Measurements from ENCODE around the gene ARID3C.

ARID3C gene

DNA sequence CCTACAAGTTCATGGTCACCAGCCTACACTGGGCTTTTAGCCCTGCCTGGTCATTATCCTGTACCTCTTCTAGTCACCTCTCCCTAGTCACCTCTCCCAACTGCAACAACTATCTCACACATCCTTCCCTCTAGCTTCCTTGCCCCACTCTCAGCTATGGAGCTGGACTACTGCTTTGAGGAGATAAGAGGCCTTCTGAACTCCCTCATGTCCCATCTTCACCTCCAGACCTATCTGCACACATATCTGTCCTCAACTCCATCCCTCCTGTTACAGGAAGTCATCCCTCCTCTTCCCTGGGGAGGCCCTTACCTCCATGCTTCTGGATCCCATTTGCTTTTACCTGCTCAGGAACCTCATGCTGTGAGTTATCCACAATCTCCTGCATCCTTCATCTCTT is 22.7 kb downstream of the ARID3C start:
- Histone ChIP-seq H3K27me3 (ENCODE audit: insufficient read depth, low read length) (peaks cover 6% of the 10 kb centered on the region; the same call in 1 of the 2 replicates), H3K4me3 (ENCODE audit: low read length) (no peak overlapping the region), H3K4me1 (ENCODE audit: insufficient read depth, low read length) (0 out of 2 replicates have a peak, but pooled peaks cover 5% of the 10 kb centered on the region), H3K27ac (ENCODE audit: low read depth, low read length) (no peak overlapping the region), H3K9ac (ENCODE audit: low read depth, low read length) (no peak overlapping the region), H3K9me3 (ENCODE audit: insufficient read depth, low read depth, low read length) (no peaks in the 10 kb centered on the region), H3K36me3 (ENCODE audit: insufficient read depth, low read length) (no peaks in the 10 kb centered on the region)

DNA sequence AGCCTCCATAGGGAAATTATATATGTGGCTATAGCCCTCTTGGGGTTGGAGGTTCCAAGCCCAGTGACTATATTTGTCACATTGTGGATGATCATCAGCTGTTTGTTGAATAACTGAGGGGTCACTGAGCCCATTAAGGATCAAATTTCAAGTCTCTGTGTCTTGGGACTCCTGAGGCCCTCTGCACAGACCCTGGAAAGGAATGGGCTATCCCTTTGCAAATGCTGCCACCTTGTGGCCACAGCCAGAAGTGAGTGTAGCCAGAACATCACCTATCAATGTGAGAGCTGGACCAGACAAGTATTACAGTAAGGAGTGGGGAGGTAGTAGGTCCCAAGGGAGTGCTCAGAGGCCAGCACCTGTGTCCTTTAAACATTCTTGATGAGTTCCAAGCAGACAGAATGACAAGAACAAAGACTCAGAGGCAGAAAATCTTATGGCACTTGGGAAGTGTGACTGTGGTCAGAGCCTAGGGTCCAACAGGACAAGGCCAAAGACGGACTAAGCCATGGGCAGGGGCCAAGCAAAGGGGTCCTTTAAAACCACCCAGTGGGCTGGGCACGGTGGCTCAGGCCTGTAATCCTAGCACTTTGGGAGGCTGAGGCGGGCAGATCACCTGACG is 25.1 kb downstream of the ARID3C start:
- Histone ChIP-seq H3K27ac (ENCODE audit: low read depth, low read length) (no peak overlapping the region), H3K9me3 (ENCODE audit: insufficient read depth, low read depth, low read length) (no peaks in the 10 kb centered on the region), H3K27me3 (ENCODE audit: insufficient read depth, low read length) (peaks cover 6% of the 10 kb centered on the region; the same call in 1 of the 2 replicates), H3K4me1 (ENCODE audit: insufficient read depth, low read length) (0 out of 2 replicates have a peak, but pooled peaks cover 2% of the 10 kb centered on the region), H3K4me3 (ENCODE audit: low read length) (no peak overlapping the region), H3K9ac (ENCODE audit: low read depth, low read length) (no peak overlapping the region), H3K36me3 (ENCODE audit: insufficient read depth, low read length) (no peaks in the 10 kb centered on the region)
- 72% methylated on average over 4 of the region's 4 CpGs for WGBS

DNA sequence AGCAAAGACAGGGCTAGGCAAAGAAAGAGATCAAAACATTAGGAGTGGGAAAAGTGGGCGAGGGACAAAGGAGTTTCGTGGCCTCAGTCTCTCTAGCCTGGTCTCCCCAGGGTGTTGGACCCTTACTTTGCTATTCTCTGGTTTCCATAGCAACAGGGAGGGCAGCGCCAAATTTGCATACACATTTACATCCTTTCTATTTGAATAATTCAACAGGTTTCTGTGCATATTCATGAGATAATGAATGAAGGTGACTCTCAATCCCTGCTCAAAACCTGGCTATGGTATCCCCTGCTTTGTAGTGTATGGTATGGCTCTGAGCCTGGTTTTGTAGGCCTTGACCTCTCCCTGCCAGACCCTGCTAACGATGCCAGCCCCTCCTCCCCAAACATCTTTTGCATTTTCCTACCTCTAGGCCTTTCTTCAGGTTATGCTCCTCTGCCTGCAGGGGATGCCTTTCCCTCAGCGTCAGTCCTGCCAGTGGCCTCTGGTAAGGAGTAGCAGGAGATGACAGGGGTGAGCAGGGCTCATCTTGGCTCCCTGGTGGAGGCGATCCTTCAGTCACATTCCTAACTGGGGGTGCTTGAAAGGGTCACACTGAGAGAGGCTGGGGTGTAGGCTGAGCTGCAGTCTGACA is 26.8 kb downstream of the ARID3C start:
- H3K4me1 ChIP-seq (ENCODE audit: insufficient read depth, low read length): 0 out of 2 replicates have a peak, but pooled peaks cover 2% of the 10 kb centered on the region
- WGBS: 64% methylated on average over 6 of the region's 6 CpGs
- no peak overlapping the region for H3K9ac ChIP-seq (ENCODE audit: low read depth, low read length)
- no peaks in the 10 kb centered on the region for H3K9me3 ChIP-seq (ENCODE audit: insufficient read depth, low read depth, low read length)
- H3K27me3 ChIP-seq (ENCODE audit: insufficient read depth, low read length): peaks cover 6% of the 10 kb centered on the region; the same call in 1 of the 2 replicates
- H3K4me3 ChIP-seq (ENCODE audit: low read length): no peak overlapping the region
- no peak overlapping the region for H3K27ac ChIP-seq (ENCODE audit: low read depth, low read length)
- no peaks in the 10 kb centered on the region for H3K36me3 ChIP-seq (ENCODE audit: insufficient read depth, low read length)

DNA sequence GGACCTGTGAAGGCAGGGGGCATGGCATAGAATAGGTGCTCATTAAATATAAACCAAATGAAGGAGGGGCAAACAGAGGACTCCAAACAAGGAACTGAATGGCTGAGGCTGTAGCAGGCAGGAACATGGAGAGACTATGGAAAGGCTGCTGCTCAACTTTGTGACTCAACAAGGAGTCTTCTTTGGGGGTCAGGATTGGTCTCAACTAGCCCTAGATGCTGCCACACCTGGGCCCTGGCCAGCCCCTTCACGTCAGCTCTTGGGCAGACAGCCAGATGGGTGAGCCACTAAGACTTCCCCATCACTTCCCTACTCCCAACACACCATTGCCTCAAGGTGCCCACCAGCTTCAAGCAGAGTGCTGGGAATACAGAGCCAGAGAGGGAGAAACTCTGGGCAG is 28.0 kb downstream of the ARID3C start:
- Histone ChIP-seq H3K27ac (ENCODE audit: low read depth, low read length) (no peak overlapping the region), H3K27me3 (ENCODE audit: insufficient read depth, low read length) (peaks cover 6% of the 10 kb centered on the region; the same call in 1 of the 2 replicates), H3K9ac (ENCODE audit: low read depth, low read length) (no peak overlapping the region), H3K9me3 (ENCODE audit: insufficient read depth, low read depth, low read length) (no peaks in the 10 kb centered on the region), H3K36me3 (ENCODE audit: insufficient read depth, low read length) (no peaks in the 10 kb centered on the region), H3K4me3 (ENCODE audit: low read length) (no peak overlapping the region), H3K4me1 (ENCODE audit: insufficient read depth, low read length) (0 out of 2 replicates have a peak, but pooled peaks cover 2% of the 10 kb centered on the region)
- WGBS: 86% methylated on average over 1 of the region's 1 CpG

DNA sequence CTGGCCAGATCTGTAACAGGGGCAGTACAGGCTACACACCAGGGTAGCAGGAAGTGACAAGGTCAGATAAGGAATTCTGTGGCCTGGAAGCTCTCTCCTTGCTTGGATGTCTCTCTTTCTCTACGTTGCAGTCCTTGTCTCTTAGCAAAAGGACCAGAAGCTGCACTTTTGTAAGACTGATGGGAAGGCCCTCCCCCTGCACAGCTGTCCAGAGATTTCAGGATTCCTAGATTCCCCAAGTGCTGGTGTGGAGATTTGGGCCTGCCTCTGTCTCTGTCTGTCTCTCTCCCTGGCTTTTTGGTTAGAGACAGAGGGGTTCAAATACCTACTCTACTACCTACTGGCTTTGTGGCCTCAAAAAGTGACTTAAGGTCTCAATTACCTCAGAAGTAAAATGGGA is 29.3 kb downstream of the ARID3C start:
- 50% methylated on average over 1 of the region's 1 CpG for WGBS

DNA sequence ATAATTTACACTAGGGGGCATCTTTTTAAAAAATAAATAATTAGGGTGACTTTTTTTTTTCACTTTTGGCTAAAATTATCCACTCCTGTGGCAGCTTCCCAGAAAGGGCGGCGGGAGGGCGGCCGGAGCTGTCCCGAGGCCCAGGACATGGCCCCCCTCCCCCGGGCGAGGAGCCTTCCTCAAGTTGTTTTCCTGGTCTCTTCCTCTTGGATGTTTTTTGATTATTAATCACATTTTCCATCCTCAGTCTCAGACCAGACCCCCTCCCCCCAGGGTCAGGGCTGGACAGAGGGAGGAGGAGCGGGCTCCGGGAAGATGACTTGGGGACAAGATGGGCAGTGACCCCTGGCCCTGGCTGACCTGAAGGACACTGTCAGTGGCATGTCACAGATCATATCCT is 34.7 kb downstream of the ARID3C start:
- peaks cover 60% of the 10 kb centered on the region for H3K27me3 ChIP-seq (ENCODE audit: insufficient read depth, low read length)
- no peak overlapping the region for H3K4me3 ChIP-seq (ENCODE audit: low read length)
- peaks cover 11% of the 10 kb centered on the region for H3K4me1 ChIP-seq (ENCODE audit: insufficient read depth, low read length)
- H3K27ac ChIP-seq (ENCODE audit: low read depth, low read length): no peak overlapping the region
- WGBS: 91% methylated on average over 7 of the region's 9 CpGs
- H3K9me3 ChIP-seq (ENCODE audit: insufficient read depth, low read depth, low read length): no peaks in the 10 kb centered on the region
- H3K36me3 ChIP-seq (ENCODE audit: insufficient read depth, low read length): no peaks in the 10 kb centered on the region
- H3K9ac ChIP-seq (ENCODE audit: low read depth, low read length): no peak overlapping the region

More for the DNA sequence above, 29.3 kb downstream of the ARID3C start:
- H3K27ac ChIP-seq (ENCODE audit: low read depth, low read length): no peak overlapping the region
- no peaks in the 10 kb centered on the region for H3K36me3 ChIP-seq (ENCODE audit: insufficient read depth, low read length)
- peaks cover 6% of the 10 kb centered on the region; the same call in 1 of the 2 replicates for H3K27me3 ChIP-seq (ENCODE audit: insufficient read depth, low read length)
- 0 out of 2 replicates have a peak, but pooled peaks cover 2% of the 10 kb centered on the region for H3K4me1 ChIP-seq (ENCODE audit: insufficient read depth, low read length)
- H3K9me3 ChIP-seq (ENCODE audit: insufficient read depth, low read depth, low read length): no peaks in the 10 kb centered on the region
- no peak overlapping the region for H3K4me3 ChIP-seq (ENCODE audit: low read length)
- no peak overlapping the region for H3K9ac ChIP-seq (ENCODE audit: low read depth, low read length)

DNA sequence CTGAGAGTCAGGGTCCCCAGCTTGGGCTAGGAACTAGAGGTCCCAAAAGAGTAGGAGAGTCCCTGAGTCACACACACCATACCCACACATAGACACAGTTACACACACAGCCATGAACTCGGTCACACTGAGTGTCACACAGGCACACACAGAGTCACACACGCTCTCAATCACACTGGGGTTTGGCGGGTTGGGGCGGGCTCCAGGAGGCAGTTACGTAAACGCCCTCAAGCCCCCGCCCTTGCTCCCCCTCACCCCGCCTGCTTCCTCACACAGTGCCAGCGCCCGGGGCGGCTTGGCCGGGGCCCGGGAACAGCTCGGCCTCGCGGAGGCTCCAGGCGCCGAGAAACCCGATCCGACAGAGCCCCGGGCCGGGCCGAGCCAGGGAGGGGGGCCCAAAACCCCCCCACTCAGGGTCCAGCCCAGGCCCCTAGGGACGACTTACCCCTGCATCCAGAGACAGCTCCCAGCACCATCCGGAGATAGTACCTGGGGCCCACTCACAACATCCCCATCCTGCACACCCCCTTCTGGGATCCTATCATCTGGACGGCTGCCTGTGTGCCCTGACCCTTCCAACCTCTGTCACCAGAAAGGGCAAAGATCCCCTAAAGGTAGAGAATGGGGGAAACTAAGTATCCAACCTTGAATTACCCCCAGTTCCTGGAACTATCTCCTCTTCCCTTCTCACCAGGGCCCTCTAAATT is 35.8 kb downstream of the ARID3C start:
- WGBS: 7% methylated on average over 26 of the region's 26 CpGs
- Histone ChIP-seq H3K9me3 (ENCODE audit: insufficient read depth, low read depth, low read length) (no peaks in the 10 kb centered on the region), H3K9ac (ENCODE audit: low read depth, low read length) (no peak overlapping the region), H3K27ac (ENCODE audit: low read depth, low read length) (no peak overlapping the region), H3K36me3 (ENCODE audit: insufficient read depth, low read length) (no peaks in the 10 kb centered on the region), H3K27me3 (ENCODE audit: insufficient read depth, low read length) (peaks cover 71% of the 10 kb centered on the region), H3K4me3 (ENCODE audit: low read length) (peak overlapping the region; percentile 30), H3K4me1 (ENCODE audit: insufficient read depth, low read length) (peaks cover 17% of the 10 kb centered on the region)

DNA sequence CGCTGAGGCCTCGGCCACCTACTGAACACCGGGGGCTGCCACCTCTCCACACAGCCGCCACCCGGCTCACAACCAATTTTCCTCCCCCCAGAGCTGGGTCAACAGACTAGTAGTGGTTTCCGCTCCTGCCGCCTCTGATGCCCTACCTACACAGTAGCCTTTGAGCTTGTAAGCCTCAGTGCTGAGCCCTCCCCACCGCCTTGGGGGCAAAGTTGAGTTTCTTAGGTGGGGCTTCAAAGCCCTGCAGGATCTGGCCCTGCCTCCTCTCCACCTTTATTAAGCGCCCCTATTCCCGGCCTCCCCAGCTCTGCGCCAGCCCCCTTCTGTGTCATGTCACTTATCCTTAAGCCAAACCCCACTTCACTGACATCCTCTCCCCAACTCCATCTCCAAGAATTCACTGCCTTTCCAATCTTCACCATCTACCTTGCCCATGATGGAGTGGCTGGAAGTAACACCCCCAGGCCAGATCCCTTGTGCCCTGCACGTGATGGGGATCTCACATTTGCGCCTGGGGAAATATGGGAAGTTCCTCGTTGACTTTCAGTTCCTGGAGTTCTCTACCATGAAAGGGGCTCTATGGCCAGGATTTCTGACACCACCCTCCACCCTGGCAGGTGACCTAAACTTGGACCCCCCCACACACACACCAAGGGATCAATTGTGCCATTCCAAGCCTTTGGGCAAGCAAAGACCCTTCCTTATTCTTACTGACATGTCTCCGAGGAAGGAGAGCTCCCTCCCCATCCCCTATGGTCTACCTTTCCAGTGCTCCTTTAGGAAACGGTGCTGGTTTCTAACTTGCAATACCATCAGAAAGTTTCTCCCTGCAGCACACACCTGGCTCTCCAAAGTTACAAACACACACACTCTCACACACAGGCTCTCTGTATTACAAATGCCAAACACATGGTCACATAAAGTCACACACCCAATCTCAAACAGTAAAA is 36.7 kb downstream of the ARID3C start:
- Histone ChIP-seq H3K4me1 (ENCODE audit: insufficient read depth, low read length) (peaks cover 17% of the 10 kb centered on the region), H3K27me3 (ENCODE audit: insufficient read depth, low read length) (peaks cover 80% of the 10 kb centered on the region)
- 32% methylated on average over 16 of the region's 16 CpGs for WGBS

DNA sequence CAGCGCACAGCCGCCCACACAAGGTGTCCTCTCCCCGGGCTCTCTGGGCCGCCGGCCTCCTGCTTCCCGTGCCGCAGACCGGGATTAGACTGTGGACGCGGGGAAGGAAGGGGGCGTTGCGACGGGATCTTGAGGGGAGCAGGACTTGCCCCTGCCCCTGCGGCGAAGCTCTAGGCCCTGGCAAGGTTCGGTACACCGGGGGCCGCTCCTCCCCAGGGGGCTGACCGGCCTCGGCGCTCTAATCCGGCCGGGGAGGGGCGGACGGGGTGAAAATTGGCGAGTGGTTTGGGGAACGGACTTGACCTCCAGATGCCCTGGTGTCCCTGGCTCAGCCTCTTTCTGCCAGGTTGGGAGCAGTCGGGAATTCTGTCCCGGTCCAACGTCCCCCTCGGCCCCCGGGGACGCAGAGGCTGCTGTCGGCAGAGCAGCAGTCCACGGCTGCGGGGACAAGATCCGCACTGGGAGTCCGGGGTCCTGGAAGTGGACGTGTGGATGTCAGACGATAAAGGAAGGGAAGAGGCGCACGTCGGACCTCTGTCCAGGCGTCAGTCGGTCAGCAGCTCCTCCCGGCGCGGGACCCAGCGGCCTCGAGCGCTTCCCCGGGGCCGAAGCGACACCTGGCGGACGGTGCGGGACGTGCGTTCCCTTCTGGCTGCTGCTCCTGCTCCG is 37.5 kb downstream of the ARID3C start:
- peaks cover 88% of the 10 kb centered on the region for H3K27me3 ChIP-seq (ENCODE audit: insufficient read depth, low read length)
- H3K9me3 ChIP-seq (ENCODE audit: insufficient read depth, low read depth, low read length): no peaks in the 10 kb centered on the region
- H3K27ac ChIP-seq (ENCODE audit: low read depth, low read length): no peak overlapping the region
- H3K36me3 ChIP-seq (ENCODE audit: insufficient read depth, low read length): no peaks in the 10 kb centered on the region
- 1% methylated on average over 60 of the region's 60 CpGs for WGBS
- peaks cover 22% of the 10 kb centered on the region for H3K4me1 ChIP-seq (ENCODE audit: insufficient read depth, low read length)
- H3K4me3 ChIP-seq (ENCODE audit: low read length): peak overlapping the region; percentile 56
- no peak overlapping the region for H3K9ac ChIP-seq (ENCODE audit: low read depth, low read length)

More for the DNA sequence above, 36.7 kb downstream of the ARID3C start:
- H3K36me3 ChIP-seq (ENCODE audit: insufficient read depth, low read length): no peaks in the 10 kb centered on the region
- no peak overlapping the region; the same call in 1 of the 2 replicates for H3K4me3 ChIP-seq (ENCODE audit: low read length)
- H3K9ac ChIP-seq (ENCODE audit: low read depth, low read length): no peak overlapping the region
- no peak overlapping the region for H3K27ac ChIP-seq (ENCODE audit: low read depth, low read length)
- no peaks in the 10 kb centered on the region for H3K9me3 ChIP-seq (ENCODE audit: insufficient read depth, low read depth, low read length)

Data from HUES64 (cell line).